GM12865 (cell line): ENCODE results near the gene KRTAP4-7.
"Not testable (repeated sequence)": the region's sequence is repeated elsewhere in the genome, so short reads cannot be mapped to it uniquely, and the experiment has no call there.

ENCODE experiments used
- DNase-seq: peaks from one replicate; pipeline ENCODE4 v3.0.0; 2010; ENCODE audit warnings: low read depth
- H3K4me3 ChIP-seq: 2 replicates; pipeline ENCODE4 v1.5.1; 2011; ENCODE audit warnings: mild to moderate bottlenecking, low read depth, low read length, control low read depth
- CTCF ChIP-seq: IDR thresholded peaks from 2 replicates; pipeline ENCODE4 v1.5.1; 2011; ENCODE audit warnings: low read length, control low read depth, low read depth, inconsistent platforms; ENCODE audit not compliant: insufficient read depth; ENCODE audit errors: missing control alignments

KRTAP4-7 gene

GRCh38 chr17:41052566-41052965 lies 31.4 kb upstream of the KRTAP4-7 start:
- no peak for DNase-seq
- H3K4me3 ChIP-seq = no peak overlapping the region
- no peak for TF ChIP-seq CTCF

- no peak for TF ChIP-seq CTCF
- DNase-seq = no peak
Observed at GRCh38 chr17:41054025-41054424, 29.9 kb upstream of the KRTAP4-7 start.

GRCh38 chr17:41054556-41054955 lies 29.4 kb upstream of the KRTAP4-7 start:
- DNase-seq, H3K4me3 ChIP-seq: not testable (repeated sequence)

More at GRCh38 chr17:41054025-41054424, 29.9 kb upstream of the KRTAP4-7 start:
- no peak overlapping the region for H3K4me3 ChIP-seq

GRCh38 chr17:41055130-41055529 lies 28.8 kb upstream of the KRTAP4-7 start, which contains the start of gene KRTAP2-2:
Gene KRTAP2-2, minus strand, starts transcription at chr17:41055230. Its CDS starts 19 bp downstream, at chr17:41055211.
- not testable (repeated sequence) for H3K4me3 ChIP-seq, DNase-seq

- no peak for DNase-seq
- no peak for TF ChIP-seq CTCF
Observed at GRCh38 chr17:41057547-41057946, 26.4 kb upstream of the KRTAP4-7 start.

GRCh38 chr17:41058741-41059140 lies 25.2 kb upstream of the KRTAP4-7 start:
- H3K4me3 ChIP-seq = no peak overlapping the region
- no peak for TF ChIP-seq CTCF
- DNase-seq = no peak

More at GRCh38 chr17:41057547-41057946, 26.4 kb upstream of the KRTAP4-7 start:
- H3K4me3 ChIP-seq = no peak overlapping the region

- H3K4me3 ChIP-seq, DNase-seq: not testable (repeated sequence)
Observed at GRCh38 chr17:41059276-41060051, 24.5 kb upstream of the KRTAP4-7 start.

GRCh38 chr17:41060052-41060604 lies 23.8 kb upstream of the KRTAP4-7 start, which contains the start of gene KRTAP2-3:
Gene KRTAP2-3, minus strand, starts transcription at chr17:41060114. Its CDS starts 64 bp downstream, at chr17:41060050.
- H3K4me3 ChIP-seq = no peak within 1 kb of the TSS
- DNase-seq = no peak
- TF ChIP-seq CTCF = no peak
